Stomach (tissue), 9 donors: ENCODE measurements around the gene MIX23. TPM values are rescaled to one million over a fixed set of nuclear protein-coding genes. Genes with fewer than 3 reads are reported as not detected.

Experiments
- DNase-seq, 2 donors: peaks; one replicate each; pipeline versions ENCODE4 v3.0.0 to v3.0.0-alpha.2; 2013 to 2019
- H3K27ac ChIP-seq, 5 donors: fragments of 200-600 bp in 4 of 5; sonication (generic) in 4 of 5; one replicate each; pipeline ENCODE4 v1.5.1; 2013 to 2019; ENCODE audit warnings: mild to moderate bottlenecking in 1 of 5, moderate library complexity in 1 of 5
- H3K27me3 ChIP-seq, 3 donors: fragments of 200-600 bp; sonication (generic); one replicate each; pipeline ENCODE4 v1.5.1; 2017 to 2019; ENCODE audit warnings: mixed run types in 1 of 3
- H3K36me3 ChIP-seq, 4 donors: fragments of 200-600 bp; sonication (generic); 1 replicate in 3 of 4; 2 replicates in 1 of 4; pipeline ENCODE4 v1.5.1; 2016 to 2019
- H3K4me1 ChIP-seq, 4 donors: fragments of 200-600 bp; sonication (generic); one replicate each; pipeline ENCODE4 v1.5.1; 2016 to 2019
- H3K4me3 ChIP-seq, 4 donors: fragments of 200-600 bp; sonication (generic) in 3 of 4; one replicate each; pipeline ENCODE4 v1.5.1; 2016 to 2019; ENCODE audit warnings: mild to moderate bottlenecking in 1 of 4
- H3K9me3 ChIP-seq, 4 donors: fragments of 200-600 bp; sonication (generic); one replicate each; pipeline ENCODE4 v1.5.1; 2016 to 2019
- EP300 ChIP-seq: sonication (generic); formaldehyde crosslinking; IDR thresholded peaks from one replicate; pipeline ENCODE4 v1.6.1; 2017; ENCODE audit warnings: antibody characterized with exemption
- POLR2A ChIP-seq, 4 donors: fragments of 450-650 bp; IDR thresholded peaks; one replicate each; pipeline ENCODE4 v1.6.1; 2016; ENCODE audit warnings: antibody characterized with exemption in 4 of 4, control low read depth in 2 of 4, mild to moderate bottlenecking in 1 of 4, moderate library complexity in 1 of 4
- POLR2AphosphoS5 ChIP-seq, 3 donors: sonication (generic); formaldehyde crosslinking; IDR thresholded peaks; one replicate each; pipeline ENCODE4 v1.6.1; 2016; ENCODE audit warnings: antibody characterized with exemption in 3 of 3
- WGBS, 5 donors: extraction: QIAGEN DNeasy Blood & Tissue Kit in 3 of 5; methylation state at CpG; one replicate each; pipeline versions ENCODE4 v1.1.5 to v1.1.7; 2013 to 2018; 5-methylcytosine and 5-hydroxymethylcytosine counted together
- intact Hi-C: fragments of 100-400 bp; cut with DNase I; formaldehyde crosslinking; loops from one replicate; pipeline ENCODE4 v1.15.1; 2023; ENCODE audit warnings: low total_unique reads
- polyA plus RNA-seq, 3 donors: library from polyadenylated mRNA; stranded (reverse); fragments of 200-250 nt; gene quantifications; one replicate each; pipeline ENCODE4 v1.2.3, GENCODE V29; 2013
- total RNA-seq, 5 donors: library from RNA; depleted of rRNA; stranded (reverse); fragments of >200 nt; gene quantifications; one replicate each; pipeline versions ENCODE4 v1.1.0 to v1.2.3, GENCODE V29; 2014 to 2016
- TF ChIP-seq, protein P1 (sequence below), 7 experiments: fragments of 450-650 bp in 4 of 7; fragments of 200-600 bp in 3 of 7; sonication (generic) in 3 of 7; IDR thresholded peaks; one replicate each; pipeline ENCODE4 v1.5.1; 2016 to 2019; ENCODE audit warnings: antibody characterized with exemption in 7 of 7, control low read depth in 2 of 7, mild to moderate bottlenecking in 1 of 7
- donor health status: healthy with polysubstance abuse.
- donor health status: Bipolar disorder and iron deficiency.
- donor health status: healthy.

Gene MIX23
- total and polyA plus RNA-seq, 8 donors = 3.5 to 44.3 (median 31.5) TPM

GRCh38 chr3:122316368-122316767, 66.7 kb downstream of the MIX23 start:
- 73 to 93% (median 81%) methylated on average over 5 of the region's 5 CpGs for WGBS, 5 donors
- no peak overlapping the region for H3K27ac ChIP-seq
- TF ChIP-seq POLR2AphosphoS5 (IDR thresholded peaks at IDR 0.05) (no peak), POLR2A (IDR thresholded peaks at IDR 0.05) (no peak), EP300 (no peak)
- TF ChIP-seq, protein P1, sequence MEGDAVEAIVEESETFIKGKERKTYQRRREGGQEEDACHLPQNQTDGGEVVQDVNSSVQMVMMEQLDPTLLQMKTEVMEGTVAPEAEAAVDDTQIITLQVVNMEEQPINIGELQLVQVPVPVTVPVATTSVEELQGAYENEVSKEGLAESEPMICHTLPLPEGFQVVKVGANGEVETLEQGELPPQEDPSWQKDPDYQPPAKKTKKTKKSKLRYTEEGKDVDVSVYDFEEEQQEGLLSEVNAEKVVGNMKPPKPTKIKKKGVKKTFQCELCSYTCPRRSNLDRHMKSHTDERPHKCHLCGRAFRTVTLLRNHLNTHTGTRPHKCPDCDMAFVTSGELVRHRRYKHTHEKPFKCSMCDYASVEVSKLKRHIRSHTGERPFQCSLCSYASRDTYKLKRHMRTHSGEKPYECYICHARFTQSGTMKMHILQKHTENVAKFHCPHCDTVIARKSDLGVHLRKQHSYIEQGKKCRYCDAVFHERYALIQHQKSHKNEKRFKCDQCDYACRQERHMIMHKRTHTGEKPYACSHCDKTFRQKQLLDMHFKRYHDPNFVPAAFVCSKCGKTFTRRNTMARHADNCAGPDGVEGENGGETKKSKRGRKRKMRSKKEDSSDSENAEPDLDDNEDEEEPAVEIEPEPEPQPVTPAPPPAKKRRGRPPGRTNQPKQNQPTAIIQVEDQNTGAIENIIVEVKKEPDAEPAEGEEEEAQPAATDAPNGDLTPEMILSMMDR (IDR thresholded peaks at IDR 0.05) = no peak
- peaks cover 0 to 4% (median 0%) of the 10 kb centered on the region in 4 donors for H3K9me3 ChIP-seq
- no peak for DNase-seq
- H3K36me3 ChIP-seq = no peaks in the 10 kb centered on the region
- H3K4me3 ChIP-seq = no peak overlapping the region
- peaks cover 0 to 5% (median 0%) of the 10 kb centered on the region in 3 donors for H3K27me3 ChIP-seq
- intact Hi-C loops = no loop called here
- no peaks in the 10 kb centered on the region for H3K4me1 ChIP-seq

DNA sequence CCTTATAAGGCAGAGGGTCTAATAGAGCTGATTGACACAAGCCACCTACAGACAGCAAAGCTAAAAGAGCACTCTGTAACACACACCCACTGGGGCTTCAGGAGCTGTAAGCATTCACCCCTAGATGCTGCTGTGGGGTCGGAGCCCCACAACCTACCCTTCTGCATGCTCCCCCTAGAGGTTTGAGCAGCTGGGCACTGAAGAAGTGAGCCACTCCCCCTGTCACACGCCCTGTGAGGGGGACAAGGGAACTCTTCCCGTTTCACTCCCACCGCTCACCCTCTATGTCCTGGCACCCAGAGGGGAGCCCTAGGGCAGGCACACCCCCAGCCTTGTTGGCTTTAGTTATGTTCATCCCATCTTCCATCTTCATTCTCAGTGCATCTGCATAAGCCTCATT, 67.4 kb downstream of the MIX23 start:
- Histone ChIP-seq H3K27ac (no peak overlapping the region), H3K4me3 (no peak overlapping the region), H3K36me3 (no peaks in the 10 kb centered on the region), H3K9me3 (peaks cover 0 to 4% (median 0%) of the 10 kb centered on the region in 4 donors), H3K27me3 (peaks cover 0 to 5% (median 0%) of the 10 kb centered on the region in 3 donors), H3K4me1 (no peaks in the 10 kb centered on the region)
- intact Hi-C loops = no loop called here
- no peak for DNase-seq
- WGBS, 5 donors = 45 to 64% (median 62%) methylated on average over 4 of the region's 4 CpGs
- TF ChIP-seq EP300 = no peak
- TF ChIP-seq, protein P1 (IDR thresholded peaks at IDR 0.05) = no peak
- TF ChIP-seq POLR2A (IDR thresholded peaks at IDR 0.05) = no peak
- no peak for TF ChIP-seq POLR2AphosphoS5 (IDR thresholded peaks at IDR 0.05)

- no peak for TF ChIP-seq POLR2A (IDR thresholded peaks at IDR 0.05)
- TF ChIP-seq POLR2AphosphoS5 (IDR thresholded peaks at IDR 0.05) = no peak
- TF ChIP-seq, protein P1 (IDR thresholded peaks at IDR 0.05) = no peak
- TF ChIP-seq EP300 = no peak
- Histone ChIP-seq H3K27ac (peak overlapping the region in 2 of 5 donors; percentile 9 to 59), H3K9me3 (peaks cover 0 to under 1% (median 0%) of the 10 kb centered on the region in 4 donors), H3K4me1 (no peaks in the 10 kb centered on the region), H3K27me3 (peaks cover 0 to 5% (median 0%) of the 10 kb centered on the region in 3 donors), H3K36me3 (no peaks in the 10 kb centered on the region), H3K4me3 (no peak overlapping the region)
- DNase-seq = peak in 1 of 2 donors; percentile 16
- WGBS, 5 donors = 60 to 83% (median 75%) methylated on average over 2 of the region's 2 CpGs
- intact Hi-C loops = no loop called here
These were observed 68.7 kb downstream of the MIX23 start for GRCh38 chr3:122314228-122314876.

DNA sequence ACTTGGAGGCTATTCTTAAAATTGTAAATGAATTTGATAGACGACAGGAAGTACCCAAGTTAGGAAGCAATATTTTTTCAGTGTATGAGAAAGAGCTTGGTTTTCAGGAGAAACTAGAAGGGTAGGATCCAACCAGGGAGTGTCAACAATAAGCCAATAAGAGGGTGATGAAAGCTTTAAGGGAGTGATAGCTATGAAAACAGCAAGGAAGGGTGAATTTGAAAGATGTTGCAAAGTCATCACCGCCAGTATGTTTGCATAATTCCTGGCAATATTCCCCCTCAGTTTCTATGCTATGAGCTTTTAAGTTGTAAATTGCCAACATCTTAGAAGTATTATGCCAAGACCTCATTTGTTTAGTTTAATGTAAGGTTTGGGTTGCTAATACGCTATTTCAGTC, 69.8 kb downstream of the MIX23 start:
- Histone ChIP-seq H3K27me3 (peaks cover 0 to 5% (median 0%) of the 10 kb centered on the region in 3 donors), H3K4me1 (no peaks in the 10 kb centered on the region), H3K36me3 (no peaks in the 10 kb centered on the region), H3K4me3 (no peak overlapping the region), H3K9me3 (no peaks in the 10 kb centered on the region), H3K27ac (no peak overlapping the region)
- TF ChIP-seq EP300 = no peak
- TF ChIP-seq POLR2AphosphoS5 (IDR thresholded peaks at IDR 0.05) = no peak
- TF ChIP-seq, protein P1 (IDR thresholded peaks at IDR 0.05) = no peak
- TF ChIP-seq POLR2A (IDR thresholded peaks at IDR 0.05) = no peak
- no peak for DNase-seq
- intact Hi-C loops = no loop called here
- 56 to 76% (median 75%) methylated on average over 3 of the region's 3 CpGs for WGBS, 5 donors
